Measurements from ENCODE around the gene STAT5B. TPM values are rescaled to one million over a fixed set of nuclear protein-coding genes. Genes with fewer than 3 reads are reported as not detected.
"Not testable (repeated sequence)": the region's sequence is repeated elsewhere in the genome, so short reads cannot be mapped to it uniquely, and the experiment has no call there.

STAT5B gene
- total RNA-seq, 2 donors from 2014 or later, result 42.4 to 46.2 TPM

GRCh38 chr17:42274812-42275526 lies 1.2 kb downstream of the STAT5B start:
- DNase-seq (no peak), ATAC-seq (peak; percentile 2)
- intact Hi-C loops (cut with DNase I), result no loop called here

- intact Hi-C loops (cut with DNase I), result no loop called here
- DNase-seq, result no peak
- ATAC-seq, result no peak
Observed at GRCh38 chr17:42274253-42274542, 2.0 kb downstream of the STAT5B start.

- ATAC-seq (no peak), DNase-seq (no peak)
- intact Hi-C loops (cut with DNase I), result no loop called here
Observed at GRCh38 chr17:42273474-42274252, 2.5 kb downstream of the STAT5B start.

GRCh38 chr17:42272162-42272907 lies 3.9 kb downstream of the STAT5B start:
- DNase-seq, result no peak
- intact Hi-C loops (cut with DNase I), result no loop called here
- no peak for ATAC-seq

- ATAC-seq (no peak), DNase-seq (no peak)
- intact Hi-C loops (cut with DNase I), result no loop called here
Observed at GRCh38 chr17:42271779-42272035, 4.5 kb downstream of the STAT5B start.

- intact Hi-C loops (cut with DNase I), result no loop called here
- ATAC-seq, result no peak
- no peak for DNase-seq
Observed at GRCh38 chr17:42271006-42271778, 5.0 kb downstream of the STAT5B start.

- intact Hi-C loops (cut with DNase I), result no loop called here
- ATAC-seq, result peak in 1 of 2 donors; percentile 28
Observed at GRCh38 chr17:42270596-42270995, 5.6 kb downstream of the STAT5B start.

GRCh38 chr17:42270170-42270535 lies 6.0 kb downstream of the STAT5B start:
- intact Hi-C loops (cut with DNase I), result no loop called here
- DNase-seq, result no peak
- no peak for ATAC-seq

More at GRCh38 chr17:42270596-42270995, 5.6 kb downstream of the STAT5B start:
- DNase-seq, result no peak

- ATAC-seq (no peak), DNase-seq (no peak)
- intact Hi-C loops (cut with DNase I), result no loop called here
Observed at GRCh38 chr17:42268236-42268635, 8.0 kb downstream of the STAT5B start.

GRCh38 chr17:42266918-42267766 lies 9.0 kb downstream of the STAT5B start:
- ATAC-seq (peak in 1 of 2 donors; percentile 41), DNase-seq (no peak)
- intact Hi-C loops (cut with DNase I), result no loop called here

GRCh38 chr17:42266462-42266861 lies 9.7 kb downstream of the STAT5B start:
- ATAC-seq, result no peak
- DNase-seq, result no peak
- intact Hi-C loops (cut with DNase I), result no loop called here

GRCh38 chr17:42264366-42264765 lies 11.8 kb downstream of the STAT5B start:
- ATAC-seq, result not testable (repeated sequence)

GRCh38 chr17:42260318-42260717 lies 15.9 kb downstream of the STAT5B start:
- ATAC-seq (no peak), DNase-seq (no peak)
- intact Hi-C loops (cut with DNase I), result no loop called here

More at GRCh38 chr17:42264366-42264765, 11.8 kb downstream of the STAT5B start:
- DNase-seq; intact Hi-C loops (cut with DNase I): not testable (repeated sequence)

GRCh38 chr17:42255445-42255844 lies 20.7 kb downstream of the STAT5B start:
- DNase-seq, result no peak
- ATAC-seq, result no peak
- intact Hi-C loops (cut with DNase I), result no loop called here

GRCh38 chr17:42253578-42253977 lies 22.6 kb downstream of the STAT5B start:
- intact Hi-C loops (cut with DNase I), result no loop called here
- no peak for ATAC-seq

GRCh38 chr17:42252597-42253550 lies 23.3 kb downstream of the STAT5B start:
- intact Hi-C loops (cut with DNase I), result no loop called here
- ATAC-seq, result no peak
- no peak for DNase-seq

More at GRCh38 chr17:42253578-42253977, 22.6 kb downstream of the STAT5B start:
- no peak for DNase-seq

GRCh38 chr17:42251115-42251514 lies 25.1 kb downstream of the STAT5B start:
- DNase-seq (no peak), ATAC-seq (no peak)
- intact Hi-C loops (cut with DNase I), result no loop called here
